OCI-LY3 (cell line): ENCODE measurements around the gene GADD45GIP1.

Experiments used
- EZH2phosphoT487 ChIP-seq: fragments of 200-600 bp; shearing (Covaris generic); IDR thresholded peaks from 2 replicates; pipeline ENCODE4 v1.6.1; 2018; ENCODE audit warnings: antibody characterized with exemption, mixed run types, low read depth
- TF ChIP-seq, protein P1 (sequence below): fragments of 200-600, 300-600 bp; sonication (generic); IDR thresholded peaks from 2 replicates; pipeline ENCODE4 v1.5.1; 2014; ENCODE audit warnings: antibody characterized with exemption, low read length, low read depth

DNA sequence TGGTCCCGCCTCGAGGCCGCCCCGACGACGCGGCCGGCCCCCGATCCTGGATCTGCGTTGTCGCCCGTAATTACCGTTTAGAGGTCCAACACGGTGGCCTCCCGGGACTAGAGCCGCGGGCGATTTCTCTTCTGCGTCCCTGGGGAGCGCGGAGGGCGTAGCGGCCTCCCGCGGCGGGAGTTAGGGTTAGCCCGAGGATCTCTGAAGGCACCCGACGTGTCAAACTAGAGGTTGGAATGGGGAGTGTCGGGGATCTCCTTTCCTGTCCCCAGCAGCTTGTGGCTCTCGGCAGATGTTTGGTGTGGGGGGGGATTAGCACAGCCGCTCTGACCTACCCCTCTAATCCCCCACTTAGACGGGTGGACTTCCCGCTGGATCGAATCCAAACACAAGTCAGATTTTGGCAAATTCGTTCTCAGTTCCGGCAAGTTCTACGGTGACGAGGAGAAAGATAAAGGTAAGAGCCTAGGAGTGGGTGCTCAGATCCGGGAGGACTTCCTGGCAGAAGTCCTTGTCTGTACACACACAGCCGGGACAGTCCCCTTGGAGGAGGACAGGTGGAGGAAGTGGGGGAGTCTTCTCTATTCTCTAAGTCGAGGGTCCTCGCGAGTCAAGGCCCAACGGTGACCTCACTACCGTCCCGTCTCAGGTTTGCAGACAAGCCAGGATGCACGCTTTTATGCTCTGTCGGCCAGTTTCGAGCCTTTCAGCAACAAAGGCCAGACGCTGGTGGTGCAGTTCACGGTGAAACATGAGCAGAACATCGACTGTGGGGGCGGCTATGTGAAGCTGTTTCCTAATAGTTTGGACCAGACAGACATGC is 18.0 kb downstream of the GADD45GIP1 start:
- TF ChIP-seq, protein P1, sequence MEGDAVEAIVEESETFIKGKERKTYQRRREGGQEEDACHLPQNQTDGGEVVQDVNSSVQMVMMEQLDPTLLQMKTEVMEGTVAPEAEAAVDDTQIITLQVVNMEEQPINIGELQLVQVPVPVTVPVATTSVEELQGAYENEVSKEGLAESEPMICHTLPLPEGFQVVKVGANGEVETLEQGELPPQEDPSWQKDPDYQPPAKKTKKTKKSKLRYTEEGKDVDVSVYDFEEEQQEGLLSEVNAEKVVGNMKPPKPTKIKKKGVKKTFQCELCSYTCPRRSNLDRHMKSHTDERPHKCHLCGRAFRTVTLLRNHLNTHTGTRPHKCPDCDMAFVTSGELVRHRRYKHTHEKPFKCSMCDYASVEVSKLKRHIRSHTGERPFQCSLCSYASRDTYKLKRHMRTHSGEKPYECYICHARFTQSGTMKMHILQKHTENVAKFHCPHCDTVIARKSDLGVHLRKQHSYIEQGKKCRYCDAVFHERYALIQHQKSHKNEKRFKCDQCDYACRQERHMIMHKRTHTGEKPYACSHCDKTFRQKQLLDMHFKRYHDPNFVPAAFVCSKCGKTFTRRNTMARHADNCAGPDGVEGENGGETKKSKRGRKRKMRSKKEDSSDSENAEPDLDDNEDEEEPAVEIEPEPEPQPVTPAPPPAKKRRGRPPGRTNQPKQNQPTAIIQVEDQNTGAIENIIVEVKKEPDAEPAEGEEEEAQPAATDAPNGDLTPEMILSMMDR = no peak
- no peak for TF ChIP-seq EZH2phosphoT487
